OCI-LY7 (cell line): ENCODE measurements around the gene RBSN. TPM values are rescaled to one million over a fixed set of nuclear protein-coding genes. Genes with fewer than 3 reads are reported as not detected.

Source experiments
- BruUV-seq: library from RNA; stranded (reverse); fragments of 400-500 nt; replicated peaks from 2 replicates; lab custom pipeline; 2021; lab: Mats Ljungman, UMichigan
- CTCF ChIA-PET: fragments of 300-600 bp; sonication (Branson Sonifier 250); formaldehyde crosslinking; loops from one replicate; lab custom pipeline; 2022; ENCODE audit warnings: antibody characterized with exemption; ENCODE audit not compliant: unreplicated experiment; lab: Charles Lee
- POLR2A ChIA-PET: fragments of 300-600 bp; sonication (Branson Sonifier 250); formaldehyde crosslinking; loops from one replicate; lab custom pipeline; 2022; ENCODE audit warnings: antibody characterized with exemption; lab: Charles Lee
- DNase-seq: peaks from one replicate; pipeline ENCODE4 v3.0.0-alpha.2; 2015; ENCODE audit warnings: low spot score
- H2AFZ ChIP-seq: fragments of 200-600 bp; sonication (generic), shearing (Covaris generic); 2 replicates; pipeline ENCODE4 v1.6.1; 2014; ENCODE audit warnings: mild to moderate bottlenecking, antibody characterized with exemption, low read length, moderate library complexity
- H3K27ac ChIP-seq: fragments of 200-600 bp; sonication (generic); 2 replicates; pipeline ENCODE4 v1.5.1; 2014; ENCODE audit warnings: mixed run types, low read depth, mild to moderate bottlenecking, moderate library complexity, low read length, inconsistent platforms; ENCODE audit not compliant: poor library complexity, severe bottlenecking
- H3K36me3 ChIP-seq: fragments of 200-600 bp; sonication (generic); 2 replicates; pipeline ENCODE4 v1.6.1; 2014; ENCODE audit warnings: mild to moderate bottlenecking, antibody characterized with exemption, low read length, moderate library complexity, mixed read lengths; ENCODE audit not compliant: insufficient read depth
- H3K4me1 ChIP-seq: fragments of 200-600 bp; sonication (generic); 2 replicates; pipeline ENCODE4 v1.5.1; 2014; ENCODE audit warnings: mild to moderate bottlenecking, low read length; ENCODE audit not compliant: insufficient read depth, poor library complexity, severe bottlenecking
- H3K4me2 ChIP-seq: fragments of 200-600 bp; sonication (generic); 2 replicates; pipeline ENCODE4 v1.6.1; 2014; ENCODE audit warnings: mild to moderate bottlenecking, low read length
- H3K4me3 ChIP-seq: fragments of 200-600 bp; sonication (generic); 2 replicates; pipeline ENCODE4 v1.5.1; 2014; ENCODE audit warnings: mild to moderate bottlenecking, low read depth, low read length; ENCODE audit not compliant: poor library complexity, severe bottlenecking
- H3K79me2 ChIP-seq: fragments of 200-600 bp; sonication (generic); 2 replicates; pipeline ENCODE4 v1.6.1; 2016; ENCODE audit warnings: low read depth, mild to moderate bottlenecking, low read length, moderate library complexity, mixed read lengths; ENCODE audit not compliant: insufficient read depth
- H3K9me2 ChIP-seq: fragments of 200-600 bp; sonication (generic); 2 replicates; pipeline ENCODE4 v1.6.1; 2016; ENCODE audit warnings: mild to moderate bottlenecking, low read length, mixed read lengths; ENCODE audit not compliant: insufficient read depth
- H3K9me3 ChIP-seq: fragments of 200-600 bp; sonication (generic); 2 replicates; pipeline ENCODE4 v1.6.1; 2014; ENCODE audit warnings: mild to moderate bottlenecking, mixed run types, low read length, mixed read lengths
- H4K20me1 ChIP-seq: fragments of 200-600 bp; sonication (generic); 2 replicates; pipeline ENCODE4 v1.6.1; 2014; ENCODE audit warnings: mild to moderate bottlenecking, antibody characterized with exemption, low read length, moderate library complexity, mixed read lengths; ENCODE audit not compliant: insufficient read depth
- EZH2phosphoT487 ChIP-seq: fragments of 200-600 bp; sonication (generic); IDR thresholded peaks from 2 replicates; pipeline ENCODE4 v1.6.1; 2018; ENCODE audit warnings: low read depth, borderline replicate concordance, mild to moderate bottlenecking, mixed run types, antibody characterized with exemption, low read length, moderate library complexity, mixed read lengths
- intact Hi-C: fragments of 100-400 bp; cut with micrococcal nuclease; formaldehyde crosslinking; loops from one replicate; pipeline ENCODE4 v1.10.0; 2022; ENCODE audit not compliant: unreplicated experiment
- total RNA-seq, 2 experiments: library from RNA; depleted of rRNA in 1 of 2; stranded (reverse); fragments of >200 nt in 1 of 2; shearing (Covaris generic) in 1 of 2; gene quantifications; 2 replicates each; pipeline ENCODE4 v1.2.3, GENCODE V29; 2014 to 2022
- TF ChIP-seq, protein P1 (sequence below): fragments of 200-600 bp; sonication (generic); conservative IDR thresholded peaks from 2 replicates; pipeline ENCODE4 v1.5.1; 2014; ENCODE audit warnings: mild to moderate bottlenecking, antibody characterized with exemption, low read length, moderate library complexity, mixed read lengths

RBSN gene
- total RNA-seq, 2 experiments from 2014 or later = 13.3 to 21.4 TPM

DNA sequence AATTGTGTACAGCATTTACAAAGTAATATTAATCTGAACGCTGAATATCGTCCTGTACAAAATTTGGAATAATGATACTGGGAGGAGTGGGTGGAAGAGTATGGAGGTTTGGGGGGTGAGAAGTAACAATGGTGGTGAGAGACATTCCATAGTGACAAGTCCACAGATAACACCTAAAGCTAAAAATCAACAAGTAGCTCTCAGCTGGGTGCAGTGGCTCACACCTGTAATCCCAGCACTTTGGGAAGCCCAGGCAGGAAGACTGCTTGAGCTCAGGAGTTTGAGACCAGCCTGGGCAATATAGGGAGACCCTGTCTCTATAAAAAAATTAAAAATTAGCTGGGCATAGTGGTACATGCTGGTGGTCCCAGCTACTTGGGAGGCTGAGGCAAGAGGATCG is 38.9 kb downstream of the RBSN start:
- Histone ChIP-seq H3K4me1 (peaks cover 31% of the 10 kb centered on the region), H3K36me3 (peaks cover 75% of the 10 kb centered on the region), H3K9me3 (no peaks in the 10 kb centered on the region), H4K20me1 (0 out of 2 replicates have a peak, but pooled peaks cover 5% of the 10 kb centered on the region), H2AFZ (no peak overlapping the region), H3K4me2 (no peak overlapping the region), H3K27ac (no peak overlapping the region), H3K9me2 (no peaks in the 10 kb centered on the region), H3K79me2 (peaks cover 73% of the 10 kb centered on the region), H3K4me3 (no peak overlapping the region)
- CTCF ChIA-PET = no interaction called here
- intact Hi-C loops = no loop called here
- no TSS peak for BruUV-seq
- DNase-seq = no peak
- TF ChIP-seq EZH2phosphoT487 = no peak
- TF ChIP-seq, protein P1, sequence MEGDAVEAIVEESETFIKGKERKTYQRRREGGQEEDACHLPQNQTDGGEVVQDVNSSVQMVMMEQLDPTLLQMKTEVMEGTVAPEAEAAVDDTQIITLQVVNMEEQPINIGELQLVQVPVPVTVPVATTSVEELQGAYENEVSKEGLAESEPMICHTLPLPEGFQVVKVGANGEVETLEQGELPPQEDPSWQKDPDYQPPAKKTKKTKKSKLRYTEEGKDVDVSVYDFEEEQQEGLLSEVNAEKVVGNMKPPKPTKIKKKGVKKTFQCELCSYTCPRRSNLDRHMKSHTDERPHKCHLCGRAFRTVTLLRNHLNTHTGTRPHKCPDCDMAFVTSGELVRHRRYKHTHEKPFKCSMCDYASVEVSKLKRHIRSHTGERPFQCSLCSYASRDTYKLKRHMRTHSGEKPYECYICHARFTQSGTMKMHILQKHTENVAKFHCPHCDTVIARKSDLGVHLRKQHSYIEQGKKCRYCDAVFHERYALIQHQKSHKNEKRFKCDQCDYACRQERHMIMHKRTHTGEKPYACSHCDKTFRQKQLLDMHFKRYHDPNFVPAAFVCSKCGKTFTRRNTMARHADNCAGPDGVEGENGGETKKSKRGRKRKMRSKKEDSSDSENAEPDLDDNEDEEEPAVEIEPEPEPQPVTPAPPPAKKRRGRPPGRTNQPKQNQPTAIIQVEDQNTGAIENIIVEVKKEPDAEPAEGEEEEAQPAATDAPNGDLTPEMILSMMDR = no peak
- POLR2A ChIA-PET = interaction anchor here (0.7 to 1.8 kb wide), 4 partner anchors 9 to 828 kb away, joined by 3 to 6 read pairs (median 5); no protein-coding TSS in a partner anchor

DNA sequence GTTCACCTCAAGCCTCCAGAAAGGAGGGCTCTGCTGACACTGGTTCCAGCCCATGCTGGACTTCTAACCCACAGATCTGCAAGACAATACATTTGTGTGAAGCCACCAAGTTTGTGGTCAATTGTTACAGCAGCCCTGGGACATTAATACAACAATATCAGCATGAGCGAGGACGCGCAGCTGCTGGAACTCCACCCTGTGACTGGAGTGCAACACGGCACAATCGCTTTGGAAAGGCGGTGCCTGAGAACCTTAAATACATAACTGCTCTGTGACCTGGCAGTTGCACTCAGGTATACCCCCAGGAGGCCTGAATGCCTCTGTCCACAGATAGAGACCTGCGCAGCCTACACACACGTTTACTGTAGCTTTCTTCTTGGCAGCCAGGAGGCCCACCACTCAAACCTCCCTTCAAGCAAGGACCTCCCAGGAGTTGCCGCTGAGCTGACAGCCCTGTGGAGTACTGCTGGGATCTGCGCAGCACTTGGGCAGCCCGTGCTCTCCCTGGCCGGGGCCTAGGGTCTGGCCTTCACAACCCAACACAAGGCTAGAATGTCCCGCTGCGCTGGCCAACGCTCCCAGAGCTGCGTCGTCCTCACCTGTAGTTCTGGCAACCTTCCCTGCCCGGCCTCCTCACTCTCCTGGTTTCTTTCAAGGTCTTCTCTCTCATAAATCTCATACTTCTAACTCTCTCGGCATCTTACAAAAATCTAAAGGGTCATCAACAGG is 42.1 kb downstream of the RBSN start:
- DNase-seq = no peak
- Histone ChIP-seq H3K79me2 (peaks cover 82% of the 10 kb centered on the region), H3K4me3 (peak overlapping the region; percentile 47), H3K27ac (peak overlapping the region; percentile 64), H4K20me1 (peaks cover 8% of the 10 kb centered on the region; the same call in 1 of the 2 replicates), H3K4me2 (peak overlapping the region; percentile 66), H3K4me1 (peaks cover 52% of the 10 kb centered on the region), H3K9me3 (no peaks in the 10 kb centered on the region), H3K9me2 (no peaks in the 10 kb centered on the region), H3K36me3 (peaks cover 88% of the 10 kb centered on the region), H2AFZ (no peak overlapping the region)
- ChIA-PET CTCF (no interaction called here), POLR2A (no interaction called here)
- BruUV-seq = no TSS peak
- no peak for TF ChIP-seq EZH2phosphoT487
- TF ChIP-seq, protein P1 = no peak
- intact Hi-C loops = loop anchor here (10.0 kb wide), 1 partner anchor 372 kb away; no protein-coding TSS in a partner anchor
